Activated naive CD4-positive, alpha-beta T cell treated with anti-CD3 and anti-CD28 coated beads, Interleukin-2, amount 10 ng/mL, durations not matched to agents 7 days and 5 days (primary cell): Measurements from ENCODE around the gene PRICKLE2.

Experiments
- CTCF ChIA-PET: fragments of 350-600 bp; sonication (Branson Sonifier 250); formaldehyde crosslinking; loops from one replicate; lab custom pipeline; 2021; ENCODE audit warnings: antibody characterized with exemption; lab: Charles Lee
- DNase-seq: peaks from one replicate; pipeline ENCODE4 v3.0.0-alpha.2; 2020
- H3K27ac Mint-ChIP-seq: one replicate; pipeline ENCODE4 v1.8.0; 2021; ENCODE audit warnings: mild to moderate bottlenecking, moderate library complexity, mixed read lengths
- H3K27me3 Mint-ChIP-seq: one replicate; pipeline ENCODE4 v1.8.0; 2021; ENCODE audit warnings: mild to moderate bottlenecking, mixed read lengths
- H3K36me3 Mint-ChIP-seq: one replicate; pipeline ENCODE4 v1.8.0; 2021; ENCODE audit warnings: mixed read lengths
- H3K4me1 Mint-ChIP-seq: one replicate; pipeline ENCODE4 v1.8.0; 2021; ENCODE audit warnings: mixed read lengths
- H3K4me3 Mint-ChIP-seq: one replicate; pipeline ENCODE4 v1.8.0; 2021; ENCODE audit warnings: mild to moderate bottlenecking, moderate library complexity, mixed read lengths
- H3K9me3 Mint-ChIP-seq: one replicate; pipeline ENCODE4 v1.8.0; 2021; ENCODE audit warnings: mixed read lengths

PRICKLE2 gene

GRCh38 chr3:64174328-64174727 lies 50.9 kb downstream of the PRICKLE2 start:
- Mint-ChIP-seq H3K27me3 (no peaks in the 10 kb centered on the region), H3K27ac (no peak overlapping the region), H3K4me1 (no peaks in the 10 kb centered on the region), H3K9me3 (no peaks in the 10 kb centered on the region), H3K4me3 (no peak overlapping the region), H3K36me3 (no peaks in the 10 kb centered on the region)
- CTCF ChIA-PET: no interaction called here
- DNase-seq: no peak

DNA sequence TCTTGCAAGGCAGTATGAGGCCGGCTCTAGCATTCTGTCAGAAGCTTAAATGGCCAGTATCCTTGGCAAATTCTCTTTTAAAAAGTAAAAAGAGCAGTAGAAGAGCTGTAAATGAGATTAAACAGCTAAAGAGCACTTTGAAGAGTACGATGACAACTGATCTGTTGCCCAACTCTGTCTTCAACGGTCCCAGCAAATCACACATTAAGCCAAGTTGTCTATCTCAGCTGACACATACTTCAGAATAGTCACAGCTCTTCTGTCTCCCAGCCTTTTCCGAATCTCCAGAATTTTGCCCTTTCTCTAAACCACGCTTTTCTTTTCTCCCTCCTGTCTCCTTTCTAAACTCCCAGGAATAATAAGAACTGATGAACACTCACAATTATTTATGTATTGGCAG lies 51.7 kb downstream of the PRICKLE2 start:
- H3K4me3 Mint-ChIP-seq: no peak overlapping the region
- H3K27ac Mint-ChIP-seq: no peak overlapping the region
- CTCF ChIA-PET: no interaction called here

DNA sequence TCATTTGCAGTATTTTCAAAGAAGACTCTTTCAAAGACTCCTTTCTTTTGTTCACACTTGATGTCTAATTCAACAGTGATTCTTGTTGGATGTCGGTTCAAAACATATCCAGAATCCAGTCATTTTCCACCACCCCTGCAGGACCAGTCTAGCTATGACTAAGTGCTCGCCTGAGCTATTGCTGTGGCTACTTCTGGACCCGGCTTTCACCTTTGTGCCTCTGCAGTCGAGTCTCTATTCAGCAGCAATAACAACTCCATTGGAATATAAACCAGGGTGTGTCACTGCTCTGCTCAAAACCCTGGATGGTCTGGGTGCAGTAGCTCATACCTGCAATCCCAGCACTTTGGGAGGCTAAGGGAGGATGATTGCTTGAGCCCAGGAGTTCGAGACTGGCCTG lies 55.0 kb downstream of the PRICKLE2 start:
- Mint-ChIP-seq H3K4me3 (no peak overlapping the region), H3K27me3 (no peaks in the 10 kb centered on the region), H3K9me3 (no peaks in the 10 kb centered on the region), H3K36me3 (no peaks in the 10 kb centered on the region), H3K27ac (no peak overlapping the region), H3K4me1 (no peaks in the 10 kb centered on the region)
- no peak for DNase-seq
- CTCF ChIA-PET: no interaction called here

More for the DNA sequence above, 51.7 kb downstream of the PRICKLE2 start:
- DNase-seq: no peak
- no peaks in the 10 kb centered on the region for H3K9me3 Mint-ChIP-seq
- H3K4me1 Mint-ChIP-seq: no peaks in the 10 kb centered on the region
- H3K27me3 Mint-ChIP-seq: no peaks in the 10 kb centered on the region
- no peaks in the 10 kb centered on the region for H3K36me3 Mint-ChIP-seq

GRCh38 chr3:64167868-64168267 lies 57.4 kb downstream of the PRICKLE2 start:
- Mint-ChIP-seq H3K27ac (no peak overlapping the region), H3K4me3 (no peak overlapping the region), H3K4me1 (no peaks in the 10 kb centered on the region), H3K27me3 (no peaks in the 10 kb centered on the region), H3K9me3 (no peaks in the 10 kb centered on the region), H3K36me3 (no peaks in the 10 kb centered on the region)
- CTCF ChIA-PET: no interaction called here
- no peak for DNase-seq

DNA sequence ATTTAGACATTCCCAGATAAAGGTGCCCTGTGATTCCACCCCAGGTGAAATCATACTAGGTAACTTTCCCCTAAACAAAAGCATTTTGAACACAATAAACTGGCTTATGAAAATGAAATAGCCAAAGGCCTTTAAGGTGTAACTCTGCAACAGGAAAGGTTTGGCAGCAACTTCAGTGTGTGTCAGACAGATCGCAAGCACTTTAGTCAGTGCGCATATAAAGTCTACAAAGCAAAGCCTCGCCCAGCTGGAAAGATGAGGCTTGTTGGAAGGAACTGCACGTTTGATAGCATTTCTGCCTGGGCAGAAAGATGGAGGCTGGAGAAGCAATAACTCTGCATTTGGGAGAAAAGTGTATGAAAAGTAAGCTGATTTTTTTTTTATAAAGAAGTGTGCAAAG lies 57.9 kb downstream of the PRICKLE2 start:
- Mint-ChIP-seq H3K36me3 (no peaks in the 10 kb centered on the region), H3K9me3 (no peaks in the 10 kb centered on the region), H3K4me1 (no peaks in the 10 kb centered on the region), H3K27me3 (no peaks in the 10 kb centered on the region), H3K4me3 (no peak overlapping the region), H3K27ac (no peak overlapping the region)
- DNase-seq: no peak
- CTCF ChIA-PET: no interaction called here

DNA sequence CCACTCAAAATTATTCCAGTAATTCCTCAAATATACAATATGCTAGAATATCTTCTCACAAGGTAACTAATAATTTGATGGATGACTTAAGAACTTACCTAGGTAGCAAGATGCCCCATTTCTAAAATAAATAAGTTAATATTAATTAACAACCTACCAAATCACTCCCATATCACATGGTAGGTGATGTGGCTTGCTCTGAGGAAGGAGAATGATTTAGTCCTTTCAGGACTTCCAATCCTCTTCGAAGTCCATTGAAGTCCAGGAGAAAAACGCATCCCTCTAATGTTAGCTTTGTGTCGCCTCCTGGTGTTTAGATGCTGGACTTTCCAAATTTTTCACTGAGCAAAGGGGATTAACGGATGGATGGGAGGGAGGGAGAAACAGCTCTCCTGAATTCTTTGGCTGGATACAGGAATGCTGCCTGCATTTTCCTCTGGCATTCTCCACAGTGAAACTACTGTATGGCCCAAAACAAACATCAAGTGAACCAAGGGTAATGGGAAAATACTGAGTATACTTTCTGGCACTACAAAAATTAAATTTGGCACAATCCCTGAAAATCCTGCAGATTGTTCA lies 58.6 kb downstream of the PRICKLE2 start:
- DNase-seq: no peak
- CTCF ChIA-PET: no interaction called here
- no peaks in the 10 kb centered on the region for H3K36me3 Mint-ChIP-seq
- H3K4me3 Mint-ChIP-seq: no peak overlapping the region
- no peaks in the 10 kb centered on the region for H3K27me3 Mint-ChIP-seq
- H3K27ac Mint-ChIP-seq: no peak overlapping the region
- H3K4me1 Mint-ChIP-seq: no peaks in the 10 kb centered on the region
- no peaks in the 10 kb centered on the region for H3K9me3 Mint-ChIP-seq

DNA sequence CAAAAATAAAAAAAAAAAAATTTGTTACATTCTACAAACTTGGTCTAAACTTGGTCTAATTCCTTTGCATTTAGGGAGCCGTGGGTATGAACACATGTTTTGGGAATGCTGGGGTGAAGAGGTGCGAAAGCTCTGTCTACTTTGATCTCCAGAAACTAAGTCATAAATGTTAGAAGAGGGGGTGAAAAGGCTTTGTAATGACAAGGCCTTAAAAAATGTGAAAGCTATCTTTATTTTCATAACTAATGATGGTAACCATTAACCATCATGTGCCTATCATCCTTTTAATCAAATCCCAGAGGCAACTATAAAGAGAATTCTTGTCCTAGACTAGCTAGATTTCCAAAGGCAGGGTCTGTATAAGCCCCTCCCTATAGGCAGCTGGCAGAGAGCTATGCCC lies 60.9 kb downstream of the PRICKLE2 start:
- no peak overlapping the region for H3K27ac Mint-ChIP-seq

GRCh38 chr3:64163755-64164148 lies 61.5 kb downstream of the PRICKLE2 start:
- CTCF ChIA-PET: no interaction called here
- Mint-ChIP-seq H3K36me3 (no peaks in the 10 kb centered on the region), H3K27ac (no peak overlapping the region)

More for the DNA sequence above, 60.9 kb downstream of the PRICKLE2 start:
- Mint-ChIP-seq H3K4me1 (no peaks in the 10 kb centered on the region), H3K36me3 (no peaks in the 10 kb centered on the region), H3K27me3 (no peaks in the 10 kb centered on the region), H3K9me3 (no peaks in the 10 kb centered on the region), H3K4me3 (no peak overlapping the region)
- DNase-seq: no peak
- CTCF ChIA-PET: no interaction called here

DNA sequence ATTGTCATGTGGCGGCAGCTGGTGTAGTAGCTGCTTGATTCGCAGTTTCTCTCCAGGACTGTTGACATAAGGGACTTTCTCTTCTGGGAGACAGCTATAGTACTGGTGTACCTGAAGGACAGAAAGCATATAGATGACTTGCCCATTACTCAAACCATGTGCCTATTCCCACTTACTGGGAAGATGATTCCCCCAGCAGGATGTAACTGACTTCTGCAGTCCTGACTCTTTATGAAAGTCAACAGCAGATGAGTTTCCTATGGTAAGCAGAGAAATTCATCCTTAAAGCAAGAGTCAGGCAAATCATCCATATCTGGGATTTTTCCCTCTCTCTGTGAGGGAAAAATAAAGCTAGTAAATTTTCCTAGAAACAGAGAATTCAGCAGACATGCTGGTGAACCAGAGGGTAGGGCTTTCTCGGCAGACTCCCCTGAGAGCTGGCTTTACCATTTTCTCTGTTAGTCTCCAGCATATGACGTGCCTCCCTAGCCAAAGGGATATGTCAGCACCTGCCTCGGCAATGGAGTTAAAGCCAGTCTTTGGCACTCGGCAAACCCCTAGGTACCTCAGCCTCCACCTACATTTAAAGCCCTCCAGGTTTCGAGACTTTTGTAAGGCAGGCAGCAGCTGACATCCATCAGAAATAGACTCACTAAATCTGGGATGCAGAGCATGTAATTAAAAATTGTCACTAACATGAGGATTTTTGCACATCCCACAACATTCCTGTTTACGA lies 62.1 kb downstream of the PRICKLE2 start:
- no peaks in the 10 kb centered on the region for H3K27me3 Mint-ChIP-seq
- H3K9me3 Mint-ChIP-seq: no peaks in the 10 kb centered on the region
- no peaks in the 10 kb centered on the region for H3K36me3 Mint-ChIP-seq
- H3K4me1 Mint-ChIP-seq: no peaks in the 10 kb centered on the region
- DNase-seq: no peak
- CTCF ChIA-PET: no interaction called here
- H3K27ac Mint-ChIP-seq: no peak overlapping the region
- H3K4me3 Mint-ChIP-seq: no peak overlapping the region

More at GRCh38 chr3:64163755-64164148, 61.5 kb downstream of the PRICKLE2 start:
- Mint-ChIP-seq H3K9me3 (no peaks in the 10 kb centered on the region), H3K27me3 (no peaks in the 10 kb centered on the region), H3K4me1 (no peaks in the 10 kb centered on the region), H3K4me3 (no peak overlapping the region)
- no peak for DNase-seq

- CTCF ChIA-PET: no interaction called here
- H3K36me3 Mint-ChIP-seq: no peaks in the 10 kb centered on the region
- no peaks in the 10 kb centered on the region for H3K27me3 Mint-ChIP-seq
- no peaks in the 10 kb centered on the region for H3K4me1 Mint-ChIP-seq
- DNase-seq: no peak
- no peak overlapping the region for H3K27ac Mint-ChIP-seq
- no peaks in the 10 kb centered on the region for H3K9me3 Mint-ChIP-seq
- H3K4me3 Mint-ChIP-seq: no peak overlapping the region
Measured at GRCh38 chr3:64161481-64161952, 63.7 kb downstream of the PRICKLE2 start.

- no peaks in the 10 kb centered on the region for H3K36me3 Mint-ChIP-seq
- CTCF ChIA-PET: no interaction called here
- H3K4me3 Mint-ChIP-seq: no peak overlapping the region
- H3K27ac Mint-ChIP-seq: no peak overlapping the region
- no peaks in the 10 kb centered on the region for H3K4me1 Mint-ChIP-seq
- H3K9me3 Mint-ChIP-seq: no peaks in the 10 kb centered on the region
- no peak for DNase-seq
- no peaks in the 10 kb centered on the region for H3K27me3 Mint-ChIP-seq
Measured at GRCh38 chr3:64160000-64160695, 65.1 kb downstream of the PRICKLE2 start.

GRCh38 chr3:64158334-64158733 lies 66.9 kb downstream of the PRICKLE2 start:
- no peak overlapping the region for H3K27ac Mint-ChIP-seq
- H3K4me3 Mint-ChIP-seq: no peak overlapping the region
- H3K27me3 Mint-ChIP-seq: no peaks in the 10 kb centered on the region
- no peaks in the 10 kb centered on the region for H3K36me3 Mint-ChIP-seq
- DNase-seq: no peak
- CTCF ChIA-PET: no interaction called here
- H3K4me1 Mint-ChIP-seq: no peaks in the 10 kb centered on the region
- H3K9me3 Mint-ChIP-seq: no peaks in the 10 kb centered on the region

DNA sequence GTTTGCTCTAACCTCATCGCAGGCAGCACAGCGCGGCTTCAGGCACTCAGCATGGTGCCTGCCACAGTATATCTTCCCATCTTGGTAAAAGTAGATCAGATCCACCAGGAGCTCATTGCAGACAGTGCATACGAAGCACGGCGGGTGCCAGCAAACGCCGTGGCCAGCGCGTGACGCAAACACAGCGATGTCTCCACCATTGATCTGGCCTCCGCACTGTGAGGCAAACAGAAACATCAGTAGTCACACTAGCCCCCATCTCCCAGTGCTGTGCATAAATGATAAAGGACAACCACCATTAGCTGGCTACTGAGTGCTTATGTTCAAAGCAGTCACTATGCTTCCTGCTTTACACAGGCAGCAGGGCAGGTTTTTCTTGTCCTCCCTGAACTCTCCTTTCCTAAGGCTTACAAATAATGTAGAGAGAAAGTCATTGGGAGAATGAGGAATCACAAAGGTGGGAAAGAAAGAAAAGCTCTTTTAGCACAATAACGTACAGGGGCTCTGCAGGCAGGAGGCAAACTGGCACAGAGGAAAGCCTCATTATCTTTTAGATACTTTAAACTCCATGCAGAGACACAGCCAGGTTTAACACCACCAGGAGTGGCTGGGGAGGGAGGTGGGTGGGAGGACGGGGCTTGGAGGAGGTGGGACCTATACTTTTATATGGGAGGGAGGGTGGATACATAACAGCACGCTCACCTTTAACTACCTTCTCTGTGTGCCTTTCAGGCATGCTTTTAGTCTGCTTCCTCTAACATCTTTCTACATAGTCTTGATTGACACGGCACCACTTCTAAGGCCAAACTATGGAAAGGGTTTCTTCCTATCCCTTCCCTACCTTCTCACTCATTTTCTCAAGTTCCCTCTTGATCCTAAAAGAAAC lies 67.9 kb downstream of the PRICKLE2 start:
- H3K4me3 Mint-ChIP-seq: no peak overlapping the region
- H3K36me3 Mint-ChIP-seq: no peaks in the 10 kb centered on the region
- H3K9me3 Mint-ChIP-seq: no peaks in the 10 kb centered on the region
- CTCF ChIA-PET: no interaction called here
- DNase-seq: no peak
- H3K27me3 Mint-ChIP-seq: no peaks in the 10 kb centered on the region
- no peaks in the 10 kb centered on the region for H3K4me1 Mint-ChIP-seq
- no peak overlapping the region for H3K27ac Mint-ChIP-seq

DNA sequence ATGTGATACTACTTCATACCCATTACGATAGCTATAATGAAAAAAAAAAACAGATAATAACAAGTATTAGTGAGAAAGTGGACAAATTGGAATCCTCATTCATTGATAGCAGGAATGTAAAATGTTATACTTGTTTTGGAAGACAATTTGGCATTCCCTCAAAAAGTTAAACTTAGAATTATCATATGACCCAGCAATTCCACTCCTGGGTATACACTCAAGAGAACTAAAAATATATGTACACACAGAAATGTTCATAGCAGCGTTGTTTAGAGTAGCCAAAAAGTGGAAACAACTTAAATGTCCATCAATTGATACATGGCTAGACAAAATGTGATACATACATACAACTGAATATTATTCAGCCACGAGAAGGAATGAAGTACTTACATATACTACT lies 69.9 kb downstream of the PRICKLE2 start:
- CTCF ChIA-PET: no interaction called here
- H3K9me3 Mint-ChIP-seq: no peaks in the 10 kb centered on the region
- H3K4me3 Mint-ChIP-seq: no peak overlapping the region
- H3K27ac Mint-ChIP-seq: no peak overlapping the region
- no peak for DNase-seq
- no peaks in the 10 kb centered on the region for H3K4me1 Mint-ChIP-seq
- H3K36me3 Mint-ChIP-seq: no peaks in the 10 kb centered on the region
- H3K27me3 Mint-ChIP-seq: peaks cover 4% of the 10 kb centered on the region
